ENCODE data around the gene GSE1. TPM values are rescaled to one million over a fixed set of nuclear protein-coding genes. Genes with fewer than 3 reads are reported as not detected.

The GSE1 gene
- total RNA-seq, 4 donors from 2014 or later = 79.7 to 196 (median 143) TPM

DNA sequence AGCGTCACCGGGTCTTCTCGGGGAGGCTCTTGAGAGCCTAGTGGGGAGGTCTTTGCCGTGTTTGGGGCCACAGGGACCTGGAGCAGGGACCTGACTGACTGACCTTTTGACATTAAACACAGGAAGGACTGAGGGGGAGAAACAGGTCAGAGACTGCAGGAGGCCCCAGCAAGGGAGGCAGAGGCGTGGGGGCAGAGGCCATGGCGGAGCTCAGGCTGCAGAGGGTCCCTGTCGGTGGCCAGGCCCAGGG, 41.6 kb upstream of the GSE1 start:
- no peak overlapping the region for H3K4me3 ChIP-seq
- no peaks in the 10 kb centered on the region for H3K27me3 ChIP-seq
- DNase-seq = no peak
- peak overlapping the region in 3 of 4 donors; percentile 36 to 72 (median 47) for H3K27ac ChIP-seq
- no peaks in the 10 kb centered on the region for H3K9me3 ChIP-seq
- H3K4me1 ChIP-seq = peaks cover 12 to 72% (median 39%) of the 10 kb centered on the region in 4 donors
- no peaks in the 10 kb centered on the region for H3K36me3 ChIP-seq
- TF ChIP-seq, protein P1, sequence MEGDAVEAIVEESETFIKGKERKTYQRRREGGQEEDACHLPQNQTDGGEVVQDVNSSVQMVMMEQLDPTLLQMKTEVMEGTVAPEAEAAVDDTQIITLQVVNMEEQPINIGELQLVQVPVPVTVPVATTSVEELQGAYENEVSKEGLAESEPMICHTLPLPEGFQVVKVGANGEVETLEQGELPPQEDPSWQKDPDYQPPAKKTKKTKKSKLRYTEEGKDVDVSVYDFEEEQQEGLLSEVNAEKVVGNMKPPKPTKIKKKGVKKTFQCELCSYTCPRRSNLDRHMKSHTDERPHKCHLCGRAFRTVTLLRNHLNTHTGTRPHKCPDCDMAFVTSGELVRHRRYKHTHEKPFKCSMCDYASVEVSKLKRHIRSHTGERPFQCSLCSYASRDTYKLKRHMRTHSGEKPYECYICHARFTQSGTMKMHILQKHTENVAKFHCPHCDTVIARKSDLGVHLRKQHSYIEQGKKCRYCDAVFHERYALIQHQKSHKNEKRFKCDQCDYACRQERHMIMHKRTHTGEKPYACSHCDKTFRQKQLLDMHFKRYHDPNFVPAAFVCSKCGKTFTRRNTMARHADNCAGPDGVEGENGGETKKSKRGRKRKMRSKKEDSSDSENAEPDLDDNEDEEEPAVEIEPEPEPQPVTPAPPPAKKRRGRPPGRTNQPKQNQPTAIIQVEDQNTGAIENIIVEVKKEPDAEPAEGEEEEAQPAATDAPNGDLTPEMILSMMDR (IDR thresholded peaks at IDR 0.05) = no peak
- no peak for TF ChIP-seq POLR2A (IDR thresholded peaks at IDR 0.05)

DNA sequence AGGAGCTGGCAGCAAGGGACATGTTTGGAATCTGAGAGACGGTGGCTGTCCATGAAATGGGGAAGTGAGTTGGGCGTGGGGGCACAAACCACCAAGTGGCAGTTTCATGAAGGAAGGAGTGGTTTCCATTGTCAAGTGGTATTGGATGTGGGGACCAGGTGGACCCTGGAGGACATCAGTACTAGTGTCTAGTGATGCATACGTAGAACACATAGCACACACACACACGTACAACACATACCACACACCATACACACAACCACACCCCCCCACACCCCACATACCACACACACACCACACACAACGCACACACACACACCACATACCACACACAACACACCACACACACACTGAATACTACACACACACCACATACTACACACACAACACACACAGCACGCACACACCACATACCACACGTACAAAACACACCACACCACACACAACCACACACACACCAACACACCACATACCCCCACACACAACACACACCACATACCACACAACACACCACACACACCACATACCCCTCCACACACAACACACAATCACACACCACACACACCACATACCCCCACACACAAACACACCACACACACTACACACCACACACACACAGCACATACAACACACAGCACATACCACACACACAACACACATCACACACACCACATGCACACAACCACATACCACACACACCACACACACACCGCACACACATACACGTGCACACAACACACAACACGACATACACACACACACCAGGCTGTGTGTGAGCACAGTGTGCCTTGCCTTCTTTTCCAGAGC, 41.1 kb upstream of the GSE1 start:
- peaks cover 14 to 74% (median 39%) of the 10 kb centered on the region in 4 donors for H3K4me1 ChIP-seq
- H3K27ac ChIP-seq = peak overlapping the region in 3 of 4 donors; percentile 36 to 72 (median 47)
- no peak overlapping the region for H3K4me3 ChIP-seq
- no peaks in the 10 kb centered on the region for H3K36me3 ChIP-seq
- no peaks in the 10 kb centered on the region for H3K27me3 ChIP-seq
- DNase-seq = peak in 2 of 3 donors; percentile 61 to 71
- TF ChIP-seq, protein P1 (IDR thresholded peaks at IDR 0.05) = no peak
- TF ChIP-seq POLR2A (IDR thresholded peaks at IDR 0.05) = no peak
- no peaks in the 10 kb centered on the region for H3K9me3 ChIP-seq

DNA sequence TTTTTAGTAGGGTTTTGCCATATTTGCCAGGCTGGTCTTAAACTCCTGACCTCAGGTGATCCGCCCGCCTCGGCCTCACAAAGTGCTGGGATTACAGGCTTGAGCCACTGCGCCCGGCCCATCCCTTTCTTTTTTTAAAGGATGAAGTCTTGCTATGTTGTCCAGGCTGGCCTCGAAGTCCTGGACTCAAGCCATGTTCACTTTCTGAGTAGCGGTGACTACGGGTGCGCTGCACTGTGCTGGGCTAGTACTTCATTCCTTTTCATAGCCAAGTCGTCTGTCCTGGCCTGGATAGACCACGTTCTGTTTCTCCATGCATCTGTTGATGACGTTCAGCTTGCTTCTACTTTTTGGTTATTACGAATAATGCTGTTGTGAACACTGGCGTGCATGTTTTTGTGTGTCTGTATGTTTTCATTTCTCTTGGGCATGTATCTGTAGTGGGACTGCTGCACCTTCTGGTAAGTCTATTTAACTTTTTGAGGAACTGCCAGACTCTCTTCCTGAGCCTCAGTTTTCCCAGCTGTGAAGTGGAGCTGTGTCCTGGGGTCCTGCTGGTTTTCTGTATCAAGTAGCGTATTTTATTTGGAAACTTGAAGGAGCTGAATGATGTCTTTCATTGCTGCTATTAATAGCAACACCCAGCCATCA, 40.0 kb upstream of the GSE1 start:
- Histone ChIP-seq H3K36me3 (no peaks in the 10 kb centered on the region), H3K27me3 (no peaks in the 10 kb centered on the region), H3K9me3 (no peaks in the 10 kb centered on the region), H3K4me1 (peaks cover 22 to 76% (median 39%) of the 10 kb centered on the region in 4 donors), H3K4me3 (no peak overlapping the region), H3K27ac (peak overlapping the region in 2 of 4 donors; percentile 61 to 67)
- no peak for DNase-seq
- TF ChIP-seq, protein P1 (IDR thresholded peaks at IDR 0.05) = no peak
- TF ChIP-seq POLR2A (IDR thresholded peaks at IDR 0.05) = no peak

DNA sequence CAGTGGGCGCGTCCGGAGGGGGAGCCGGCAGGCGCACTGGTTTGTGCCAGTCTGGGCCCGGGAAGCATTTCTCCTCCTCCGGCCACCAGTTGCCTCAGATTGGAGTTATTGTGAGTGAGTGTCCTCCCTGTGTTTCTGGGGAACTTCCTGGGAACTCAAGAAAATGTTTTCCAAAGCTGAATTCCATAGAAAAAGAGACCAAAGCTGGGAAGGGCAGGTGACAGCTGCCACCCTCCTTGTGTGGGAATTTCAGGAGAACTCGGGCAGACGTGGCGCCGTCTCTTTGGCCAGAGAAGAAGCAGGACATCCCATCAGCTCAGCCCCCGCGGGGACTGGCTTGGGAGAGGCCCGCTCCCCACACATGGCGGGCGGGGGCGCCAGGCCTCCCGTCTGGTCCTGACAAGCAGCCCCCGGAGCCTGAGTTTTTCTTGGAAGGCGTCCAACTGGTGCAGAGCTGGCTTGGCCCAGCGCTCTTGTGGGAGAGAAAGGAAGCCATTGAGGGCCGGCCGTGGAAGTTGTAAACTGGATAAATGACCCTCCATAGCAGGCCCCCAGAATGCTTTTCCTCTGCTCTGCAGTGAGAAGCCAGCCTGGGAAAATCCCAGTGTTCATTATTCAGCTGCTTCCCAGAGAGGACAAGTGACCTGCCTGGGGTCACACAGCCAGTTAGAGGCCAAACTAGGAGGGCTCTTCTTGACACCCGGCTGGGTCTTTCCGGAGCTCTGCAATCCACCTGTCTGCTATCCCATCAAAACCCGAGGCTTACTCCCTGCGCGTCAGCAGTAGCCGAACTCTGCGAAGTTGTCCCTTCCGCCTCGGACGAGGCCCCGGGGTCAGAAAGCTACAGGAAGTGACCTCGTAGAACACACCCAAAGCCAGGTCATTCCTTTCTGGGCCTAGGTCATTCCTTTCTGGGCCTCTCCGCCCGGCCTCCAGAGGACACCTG, 39.2 kb upstream of the GSE1 start:
- Histone ChIP-seq H3K27me3 (no peaks in the 10 kb centered on the region), H3K4me3 (peak overlapping the region in 1 of 4 donors; percentile 15), H3K27ac (peak overlapping the region; percentile 46 to 67 (median 59)), H3K4me1 (peaks cover 20 to 76% (median 37%) of the 10 kb centered on the region in 4 donors), H3K36me3 (no peaks in the 10 kb centered on the region), H3K9me3 (no peaks in the 10 kb centered on the region)
- peak in 2 of 3 donors; percentile 61 to 67 for DNase-seq
- TF ChIP-seq POLR2A (IDR thresholded peaks at IDR 0.05) = no peak
- TF ChIP-seq, protein P1 (IDR thresholded peaks at IDR 0.05) = no peak

DNA sequence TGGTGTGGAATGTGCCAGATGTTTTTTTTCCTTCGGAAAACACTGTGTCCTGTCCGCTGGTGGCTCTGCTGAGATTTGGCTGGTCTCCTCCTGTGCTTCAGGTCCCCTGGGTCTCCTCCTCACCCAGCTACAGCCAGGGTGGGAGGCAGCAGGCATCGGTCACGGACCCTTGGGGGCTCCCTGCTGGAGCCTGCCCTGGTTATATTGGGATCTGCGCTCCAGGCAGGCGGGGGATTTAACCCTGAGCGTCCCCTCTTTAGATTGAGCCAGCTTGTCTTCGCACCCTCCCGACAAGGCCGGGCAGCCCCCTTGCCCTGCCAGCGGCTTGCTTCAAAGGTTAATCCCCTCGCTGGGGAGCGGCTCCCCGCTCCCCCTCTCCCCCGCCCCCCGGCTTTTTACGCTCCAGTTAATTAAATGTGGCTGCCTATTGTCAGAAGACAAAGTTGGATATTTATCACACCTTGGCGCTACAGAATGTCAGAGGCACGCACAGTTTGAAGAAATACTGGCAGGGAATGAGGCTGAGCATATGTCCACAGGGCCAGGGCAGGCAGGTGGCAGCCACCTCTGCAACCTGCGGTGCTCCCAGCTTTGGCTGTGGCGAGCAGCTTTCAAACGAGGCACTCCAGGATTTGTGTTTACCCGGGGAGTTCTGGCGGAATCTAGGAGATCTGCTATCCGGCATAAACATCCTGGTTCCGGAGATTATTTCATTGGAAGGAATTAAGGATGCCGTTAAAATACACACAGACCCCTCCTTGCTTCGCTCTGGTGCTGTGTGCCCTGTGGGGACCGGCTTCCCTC, 38.2 kb upstream of the GSE1 start:
- H3K36me3 ChIP-seq = no peaks in the 10 kb centered on the region
- H3K27ac ChIP-seq = peak overlapping the region in 3 of 4 donors; percentile 57 to 67 (median 61)
- H3K9me3 ChIP-seq = no peaks in the 10 kb centered on the region
- peaks cover 15 to 77% (median 31%) of the 10 kb centered on the region in 4 donors for H3K4me1 ChIP-seq
- DNase-seq = no peak
- no peaks in the 10 kb centered on the region for H3K27me3 ChIP-seq
- TF ChIP-seq POLR2A (IDR thresholded peaks at IDR 0.05) = no peak
- TF ChIP-seq, protein P1 (IDR thresholded peaks at IDR 0.05) = no peak
- H3K4me3 ChIP-seq = no peak overlapping the region
